Cardiac septum (tissue), 1 donor: Measurements from ENCODE around the gene NECAP2. TPM values are rescaled to one million over a fixed set of nuclear protein-coding genes. Genes with fewer than 3 reads are reported as not detected.

ENCODE experiments used
- DNase-seq: peaks from one replicate; pipeline ENCODE4 v3.0.0-alpha.2; 2020; ENCODE audit warnings: low spot score
- intact Hi-C: fragments of 100-400 bp; cut with DNase I; formaldehyde crosslinking; loops from one replicate; pipeline ENCODE4 v1.14.0; 2022
- total RNA-seq: library from RNA; stranded (reverse); fragmentation: NEBNext Ultra II Directional; extraction: Animal tissue kit (Norgen Biotek cat#: 25700); gene quantifications from one replicate; pipeline ENCODE4 v1.2.1, GENCODE V29; 2021
- donor health status: DM: no; HTN: no; CAD: no.

The NECAP2 gene
- total RNA-seq, 1 donor from 2014 or later: 14.5 TPM

GRCh38 chr1:16425125-16426025 is 15.1 kb upstream of the NECAP2 start:
- intact Hi-C loops: no loop called here
- DNase-seq: no peak

- intact Hi-C loops: no loop called here
- DNase-seq: no peak
Measured at GRCh38 chr1:16430606-16431005, 9.9 kb upstream of the NECAP2 start.

GRCh38 chr1:16433030-16433429 is 7.5 kb upstream of the NECAP2 start:
- intact Hi-C loops: no loop called here
- DNase-seq: no peak

GRCh38 chr1:16434007-16434406 is 6.5 kb upstream of the NECAP2 start:
- intact Hi-C loops: no loop called here
- DNase-seq: no peak

GRCh38 chr1:16434501-16434900 is 6.0 kb upstream of the NECAP2 start:
- intact Hi-C loops: no loop called here
- DNase-seq: no peak

- intact Hi-C loops: no loop called here
- DNase-seq: no peak
Measured at GRCh38 chr1:16436946-16437474, 3.5 kb upstream of the NECAP2 start, which contains the start of gene SPATA21. Gene SPATA21 (minus strand): TSS chr1:16437424. CDS start chr1:16431371, 6,053 bp downstream.

GRCh38 chr1:16438516-16438915 is 2.0 kb upstream of the NECAP2 start:
- DNase-seq: no peak
- intact Hi-C loops: no loop called here

DNA sequence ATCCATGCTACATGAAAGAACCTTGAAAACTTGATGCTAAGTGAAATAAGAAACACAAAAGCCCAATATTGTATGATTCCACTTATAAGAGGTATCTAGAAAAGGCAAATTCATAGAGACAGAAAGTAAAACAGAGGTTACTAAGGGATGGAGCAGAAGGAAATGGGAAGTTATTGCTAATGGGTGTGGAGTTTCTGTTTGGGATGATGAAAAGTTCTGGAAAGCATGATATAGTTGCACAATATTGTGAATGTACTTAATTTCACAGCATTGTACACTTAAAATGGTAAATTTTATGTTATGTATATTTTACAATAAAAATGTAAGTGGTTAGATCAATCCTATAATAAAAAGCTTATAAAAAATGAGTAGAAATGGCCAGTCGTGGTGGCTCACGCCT is 1.6 kb upstream of the NECAP2 start:
- DNase-seq: no peak

DNA sequence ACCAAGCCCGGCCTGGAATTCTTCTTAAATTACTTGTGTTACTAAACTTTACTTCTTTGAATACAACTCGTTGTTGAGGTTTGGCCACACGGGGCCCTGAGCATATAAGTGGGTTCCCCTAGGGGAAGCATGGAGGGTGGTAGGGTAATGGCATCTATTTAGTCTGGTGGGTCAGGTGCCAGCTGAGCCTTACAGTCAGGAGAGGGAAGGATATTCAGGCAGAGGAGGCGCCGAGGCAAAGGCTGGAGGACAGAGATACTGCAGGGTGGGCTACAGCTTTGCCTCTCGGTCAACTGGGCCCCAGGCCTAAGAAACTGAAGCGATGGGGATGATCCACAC is 424 bp upstream of the NECAP2 start:
- intact Hi-C loops: loop anchor here (1.0 to 5.0 kb wide), 2 partner anchors 57 to 73 kb away; partner anchors contain the start of gene SZRD1
- no peak for DNase-seq

More for the DNA sequence above, 1.6 kb upstream of the NECAP2 start:
- intact Hi-C loops: no loop called here

DNA sequence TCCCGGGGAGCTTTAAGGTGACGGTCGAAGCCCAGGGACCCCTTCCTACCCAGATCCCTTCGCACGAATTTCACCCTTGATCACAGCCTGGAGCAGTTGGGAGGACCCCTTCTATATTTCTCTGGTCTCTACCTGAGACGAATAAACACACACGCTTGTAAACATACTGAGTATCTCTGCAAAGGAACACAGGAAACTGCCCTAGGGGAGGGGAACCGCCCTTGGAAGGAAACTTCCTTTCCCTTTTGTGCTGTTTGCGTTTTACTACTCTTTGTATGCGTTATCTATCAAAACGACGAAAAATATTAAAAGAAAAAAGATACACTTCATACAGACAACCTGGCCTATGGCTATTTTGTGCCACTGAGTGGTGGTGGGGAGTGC is 750 bp downstream of the NECAP2 start:
- intact Hi-C loops: loop anchor here (5.0 kb wide), 1 partner anchor 56 kb away; no protein-coding TSS in a partner anchor
- DNase-seq: no peak

GRCh38 chr1:16442265-16442664 is 1.7 kb downstream of the NECAP2 start:
- no peak for DNase-seq
- intact Hi-C loops: loop anchor here (5.0 kb wide), 1 partner anchor 55 kb away; no protein-coding TSS in a partner anchor

DNA sequence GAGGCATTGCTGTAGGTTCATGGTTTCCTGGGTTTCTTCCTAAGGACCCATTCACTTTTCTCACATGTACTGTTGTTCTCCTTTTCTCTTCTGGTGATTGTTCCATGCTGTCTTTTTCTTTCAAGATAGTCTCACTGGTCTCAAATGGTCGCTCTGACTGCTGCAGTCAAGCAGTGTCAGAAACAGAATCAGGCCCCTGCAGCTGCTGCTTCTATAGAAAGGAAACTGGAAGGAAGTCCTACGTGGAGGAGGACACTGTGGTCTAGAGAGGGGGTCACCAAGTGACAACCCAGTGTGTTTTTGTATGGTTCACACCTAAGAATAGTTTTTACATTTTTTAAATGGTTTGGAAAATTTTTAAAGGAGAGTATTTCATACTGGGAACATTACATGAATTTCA is 2.4 kb downstream of the NECAP2 start:
- intact Hi-C loops: loop anchor here (5.0 kb wide), 1 partner anchor 54 kb away; no protein-coding TSS in a partner anchor
- DNase-seq: no peak

DNA sequence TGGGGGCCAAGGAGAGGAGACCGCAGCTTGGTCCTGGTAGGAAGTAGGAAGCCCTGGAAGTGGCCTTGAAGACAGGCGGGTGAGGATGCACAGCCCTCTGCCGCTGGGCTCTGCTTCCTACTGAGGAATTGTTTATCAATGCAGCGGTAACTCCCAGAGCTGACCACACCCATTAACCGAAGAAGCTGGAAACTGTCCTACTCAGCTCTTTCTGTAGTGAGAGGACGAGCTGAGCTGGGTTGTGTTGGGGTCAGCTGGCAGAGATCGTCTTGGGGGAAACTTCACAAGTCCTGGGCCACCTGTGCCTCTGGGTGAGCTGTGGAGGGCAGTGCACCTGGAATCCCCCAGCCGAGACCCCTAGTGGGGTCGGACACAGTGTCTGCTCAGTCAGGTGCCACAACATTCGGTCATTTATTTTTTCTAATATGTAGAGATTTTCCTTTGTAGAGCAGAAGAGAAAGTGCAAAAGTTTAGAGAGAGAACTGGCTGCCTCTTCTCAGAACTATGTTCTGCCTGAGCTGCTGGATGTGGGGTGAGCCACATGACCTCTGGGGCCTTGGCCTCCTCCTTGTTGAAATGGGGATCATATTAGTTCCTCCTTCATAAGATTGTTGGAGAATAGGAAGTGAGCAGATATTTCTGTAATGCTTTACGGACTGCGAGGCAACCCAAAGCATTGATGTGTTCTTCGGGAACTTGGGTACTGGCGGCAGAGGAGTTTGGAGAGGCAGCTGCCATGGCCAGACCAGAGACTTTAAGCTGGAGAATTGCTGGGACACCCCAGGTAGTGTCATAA is 3.6 kb downstream of the NECAP2 start:
- DNase-seq: no peak
- intact Hi-C loops: loop anchor here (5.0 kb wide), 1 partner anchor 53 kb away; no protein-coding TSS in a partner anchor

DNA sequence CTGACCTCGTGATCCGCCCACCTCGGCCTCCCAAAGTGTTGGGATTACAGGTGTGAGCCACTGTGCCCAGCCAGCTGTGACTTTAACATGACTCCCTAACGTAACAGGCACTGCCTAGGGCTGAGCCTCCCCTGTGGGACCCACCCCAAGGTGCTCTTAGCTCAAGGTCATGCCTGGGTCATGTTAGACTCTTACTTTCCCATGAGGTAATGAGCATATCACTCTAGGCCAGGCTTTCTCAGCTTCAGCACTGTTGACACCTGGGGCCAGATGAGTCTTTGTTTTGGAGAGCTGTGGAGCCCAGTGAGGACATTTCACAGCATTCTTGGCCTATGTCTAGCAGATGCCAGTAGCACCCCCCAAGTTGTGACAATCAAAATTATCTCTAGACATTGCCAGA is 4.5 kb downstream of the NECAP2 start:
- intact Hi-C loops: no loop called here
- DNase-seq: no peak

- DNase-seq: no peak
- intact Hi-C loops: no loop called here
Measured at GRCh38 chr1:16446116-16446515, 5.6 kb downstream of the NECAP2 start.

- intact Hi-C loops: no loop called here
Measured at GRCh38 chr1:16447641-16448040, 7.1 kb downstream of the NECAP2 start.

GRCh38 chr1:16449065-16449464 is 8.5 kb downstream of the NECAP2 start:
- DNase-seq: no peak
- intact Hi-C loops: no loop called here

More at GRCh38 chr1:16447641-16448040, 7.1 kb downstream of the NECAP2 start:
- no peak for DNase-seq

DNA sequence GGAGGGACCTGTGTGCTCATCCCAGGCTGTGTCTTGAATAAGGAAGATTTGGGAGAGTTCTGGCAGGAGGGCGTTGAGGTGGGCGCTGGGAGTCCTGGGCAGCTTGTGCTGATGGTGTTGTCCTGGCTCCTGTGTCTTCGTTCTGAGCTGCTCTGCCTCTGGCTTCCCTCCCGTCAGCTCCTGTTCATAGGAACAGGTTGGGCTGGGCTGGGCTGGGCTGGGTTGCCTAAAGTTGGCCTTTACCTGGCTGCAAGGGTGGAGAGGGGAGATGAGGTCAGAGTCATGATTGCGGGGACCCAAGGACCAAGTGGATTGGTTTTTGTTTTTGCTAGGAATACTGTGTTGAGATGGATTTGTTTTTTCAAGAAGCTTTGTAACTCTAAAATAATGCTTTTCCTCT is 9.1 kb downstream of the NECAP2 start:
- intact Hi-C loops: no loop called here
- DNase-seq: no peak

DNA sequence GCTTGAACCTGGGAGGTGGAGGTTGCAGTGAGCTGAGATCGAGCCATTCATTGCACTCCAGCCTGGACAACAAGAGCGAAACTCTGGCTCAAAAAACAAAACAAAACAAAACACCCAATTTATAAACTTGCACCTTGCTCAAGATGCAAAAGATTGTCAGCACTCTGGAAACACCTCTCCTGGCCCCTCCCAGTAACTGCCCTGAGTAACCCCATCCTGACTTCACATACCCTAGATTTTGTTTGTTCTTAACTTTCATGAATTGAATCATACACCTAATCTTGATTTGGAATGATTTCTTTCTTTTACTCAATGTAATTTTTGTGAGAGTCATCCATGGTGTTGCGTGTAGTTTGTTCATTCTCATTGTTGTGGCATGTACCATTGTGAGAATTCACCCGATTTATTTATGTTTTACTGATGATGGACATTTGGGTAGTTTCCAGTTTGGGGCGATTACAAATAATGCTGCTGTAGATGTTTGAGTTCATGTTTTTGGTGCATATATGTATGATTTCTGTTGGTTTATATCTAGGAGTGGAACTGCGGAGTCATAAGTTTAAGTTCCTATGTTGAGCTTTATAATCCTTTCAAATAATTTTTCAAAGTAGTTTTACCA is 10.4 kb downstream of the NECAP2 start:
- intact Hi-C loops: no loop called here
- no peak for DNase-seq
